ENCODE data around the gene RNF25. TPM values are rescaled to one million over a fixed set of nuclear protein-coding genes. Genes with fewer than 3 reads are reported as not detected.

RNF25 gene
- total RNA-seq, 2 donors from 2014 or later: 24.5 to 32.1 TPM

- H3K27me3 Mint-ChIP-seq (ENCODE audit: insufficient read depth): no peaks in the 10 kb centered on the region
- peaks cover 37% of the 10 kb centered on the region for H3K36me3 Mint-ChIP-seq (ENCODE audit: low read depth)
- H3K4me3 Mint-ChIP-seq: no peak overlapping the region
- TF ChIP-seq, protein P1, sequence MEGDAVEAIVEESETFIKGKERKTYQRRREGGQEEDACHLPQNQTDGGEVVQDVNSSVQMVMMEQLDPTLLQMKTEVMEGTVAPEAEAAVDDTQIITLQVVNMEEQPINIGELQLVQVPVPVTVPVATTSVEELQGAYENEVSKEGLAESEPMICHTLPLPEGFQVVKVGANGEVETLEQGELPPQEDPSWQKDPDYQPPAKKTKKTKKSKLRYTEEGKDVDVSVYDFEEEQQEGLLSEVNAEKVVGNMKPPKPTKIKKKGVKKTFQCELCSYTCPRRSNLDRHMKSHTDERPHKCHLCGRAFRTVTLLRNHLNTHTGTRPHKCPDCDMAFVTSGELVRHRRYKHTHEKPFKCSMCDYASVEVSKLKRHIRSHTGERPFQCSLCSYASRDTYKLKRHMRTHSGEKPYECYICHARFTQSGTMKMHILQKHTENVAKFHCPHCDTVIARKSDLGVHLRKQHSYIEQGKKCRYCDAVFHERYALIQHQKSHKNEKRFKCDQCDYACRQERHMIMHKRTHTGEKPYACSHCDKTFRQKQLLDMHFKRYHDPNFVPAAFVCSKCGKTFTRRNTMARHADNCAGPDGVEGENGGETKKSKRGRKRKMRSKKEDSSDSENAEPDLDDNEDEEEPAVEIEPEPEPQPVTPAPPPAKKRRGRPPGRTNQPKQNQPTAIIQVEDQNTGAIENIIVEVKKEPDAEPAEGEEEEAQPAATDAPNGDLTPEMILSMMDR (conservative IDR thresholded peaks at IDR 0.05): no peak
- H3K36me3 ChIP-seq (ENCODE audit: control insufficient read depth, insufficient read depth, low read length): peaks cover 35% of the 10 kb centered on the region
- no peaks in the 10 kb centered on the region for H3K9me3 Mint-ChIP-seq
- no peak overlapping the region for H3K27ac ChIP-seq (ENCODE audit: low read depth, low read length)
- H3K27ac Mint-ChIP-seq: no peak overlapping the region
- peaks cover 22% of the 10 kb centered on the region for H3K4me1 Mint-ChIP-seq
- peaks cover 5% of the 10 kb centered on the region for H3K4me1 ChIP-seq (ENCODE audit: control insufficient read depth, insufficient read depth, low read length)
- WGBS, 2 experiments (ENCODE audit: insufficient coverage in 1 of 2, insufficient read length in 1 of 2): 89 to 100% methylated on average over 1 to 3 of the region's 3 CpGs
- no peak overlapping the region for H3K4me3 ChIP-seq (ENCODE audit: low read length)
- no peaks in the 10 kb centered on the region for H3K9me3 ChIP-seq (ENCODE audit: control insufficient read depth, low read length)
- H3K27me3 ChIP-seq (ENCODE audit: control insufficient read depth, insufficient read depth, low read length, poor library complexity, severe bottlenecking): no peaks in the 10 kb centered on the region
- no peak for DNase-seq
- no peak overlapping the region for H3K9ac ChIP-seq (ENCODE audit: extremely low read depth, low read length, poor library complexity, severe bottlenecking)
These were observed 45.5 kb upstream of the RNF25 start for GRCh38 chr2:218717262-218717661.

GRCh38 chr2:218716070-218716469 lies 44.3 kb upstream of the RNF25 start:
- peaks cover under 1% of the 10 kb centered on the region for H3K4me1 ChIP-seq (ENCODE audit: control insufficient read depth, insufficient read depth, low read length)
- no peaks in the 10 kb centered on the region for H3K27me3 Mint-ChIP-seq (ENCODE audit: insufficient read depth)
- H3K36me3 ChIP-seq (ENCODE audit: control insufficient read depth, insufficient read depth, low read length): peaks cover 35% of the 10 kb centered on the region
- H3K36me3 Mint-ChIP-seq (ENCODE audit: low read depth): peaks cover 40% of the 10 kb centered on the region
- WGBS, 2 experiments (ENCODE audit: insufficient coverage in 1 of 2, insufficient read length in 1 of 2): 94 to 95% methylated on average over 4 of the region's 4 CpGs
- no peak for DNase-seq
- H3K27ac Mint-ChIP-seq: no peak overlapping the region
- H3K4me1 Mint-ChIP-seq: peaks cover 18% of the 10 kb centered on the region
- no peak overlapping the region for H3K4me3 ChIP-seq (ENCODE audit: low read length)
- H3K4me3 Mint-ChIP-seq: no peak overlapping the region
- H3K9ac ChIP-seq (ENCODE audit: extremely low read depth, low read length, poor library complexity, severe bottlenecking): no peak overlapping the region
- H3K27me3 ChIP-seq (ENCODE audit: control insufficient read depth, insufficient read depth, low read length, poor library complexity, severe bottlenecking): no peaks in the 10 kb centered on the region
- TF ChIP-seq, protein P1 (conservative IDR thresholded peaks at IDR 0.05): no peak
- no peaks in the 10 kb centered on the region for H3K9me3 Mint-ChIP-seq
- no peak overlapping the region for H3K27ac ChIP-seq (ENCODE audit: low read depth, low read length)
- H3K9me3 ChIP-seq (ENCODE audit: control insufficient read depth, low read length): no peaks in the 10 kb centered on the region

DNA sequence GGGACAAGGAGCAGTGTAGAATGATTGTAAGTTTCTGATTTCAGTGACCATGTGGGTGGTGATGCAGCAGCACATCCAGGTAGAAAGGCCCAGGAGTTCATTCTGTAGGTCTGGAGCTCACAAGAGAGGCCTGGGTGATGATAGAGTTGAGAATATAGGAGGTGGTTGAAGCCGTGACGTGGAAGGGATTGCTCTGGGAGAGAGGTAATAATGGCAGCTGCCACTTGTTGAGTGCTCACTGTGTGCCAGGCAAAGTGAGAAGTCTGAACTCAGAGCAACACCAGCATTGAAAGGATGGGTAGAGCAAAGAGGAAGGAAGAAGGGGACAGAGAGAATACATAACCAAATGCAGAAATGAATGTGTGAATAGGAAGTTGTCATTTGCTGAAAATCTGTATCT lies 42.1 kb upstream of the RNF25 start:
- DNase-seq: no peak
- peaks cover 31% of the 10 kb centered on the region for H3K36me3 Mint-ChIP-seq (ENCODE audit: low read depth)
- H3K9me3 Mint-ChIP-seq: no peaks in the 10 kb centered on the region
- H3K4me1 Mint-ChIP-seq: peaks cover 5% of the 10 kb centered on the region
- H3K27ac ChIP-seq (ENCODE audit: low read depth, low read length): no peak overlapping the region
- H3K27ac Mint-ChIP-seq: no peak overlapping the region
- no peaks in the 10 kb centered on the region for H3K27me3 Mint-ChIP-seq (ENCODE audit: insufficient read depth)
- H3K36me3 ChIP-seq (ENCODE audit: control insufficient read depth, insufficient read depth, low read length): peaks cover 35% of the 10 kb centered on the region
- no peaks in the 10 kb centered on the region for H3K27me3 ChIP-seq (ENCODE audit: control insufficient read depth, insufficient read depth, low read length, poor library complexity, severe bottlenecking)
- 83 to 92% methylated on average over 2 of the region's 2 CpGs for WGBS, 2 experiments (ENCODE audit: insufficient coverage in 1 of 2, insufficient read length in 1 of 2)
- no peaks in the 10 kb centered on the region for H3K9me3 ChIP-seq (ENCODE audit: control insufficient read depth, low read length)
- no peak overlapping the region for H3K9ac ChIP-seq (ENCODE audit: extremely low read depth, low read length, poor library complexity, severe bottlenecking)
- no peak overlapping the region for H3K4me3 ChIP-seq (ENCODE audit: low read length)
- TF ChIP-seq, protein P1 (conservative IDR thresholded peaks at IDR 0.05): no peak
- H3K4me1 ChIP-seq (ENCODE audit: control insufficient read depth, insufficient read depth, low read length): no peaks in the 10 kb centered on the region
- H3K4me3 Mint-ChIP-seq: no peak overlapping the region
